ENCODE measurements around the gene PRKAR1B.

The PRKAR1B gene

GRCh38 chr7:566100-566499 lies 161.0 kb downstream of the PRKAR1B start:
- TF ChIP-seq GATA3 (IDR thresholded peaks at IDR 0.05; ENCODE audit: low read depth, low read length) (no peak), GATA2 (IDR thresholded peaks at IDR 0.05; ENCODE audit: low read depth, low read length) (no peak)

GRCh38 chr7:564176-564865 lies 162.8 kb downstream of the PRKAR1B start:
- no peak for TF ChIP-seq GATA3 (IDR thresholded peaks at IDR 0.05; ENCODE audit: low read depth, low read length)
- no peak for TF ChIP-seq GATA2 (IDR thresholded peaks at IDR 0.05; ENCODE audit: low read depth, low read length)

- TF ChIP-seq GATA3 (IDR thresholded peaks at IDR 0.05; ENCODE audit: low read depth, low read length) (no peak), GATA2 (IDR thresholded peaks at IDR 0.05; ENCODE audit: low read depth, low read length) (no peak)
Observed at GRCh38 chr7:563629-564170, 163.4 kb downstream of the PRKAR1B start.

- no peak for TF ChIP-seq GATA2 (IDR thresholded peaks at IDR 0.05; ENCODE audit: low read depth, low read length)
- TF ChIP-seq GATA3 (IDR thresholded peaks at IDR 0.05; ENCODE audit: low read depth, low read length), result no peak
Observed at GRCh38 chr7:562789-563628, 164.1 kb downstream of the PRKAR1B start.

- no peak for TF ChIP-seq GATA3 (IDR thresholded peaks at IDR 0.05; ENCODE audit: low read depth, low read length)
- no peak for TF ChIP-seq GATA2 (IDR thresholded peaks at IDR 0.05; ENCODE audit: low read depth, low read length)
Observed at GRCh38 chr7:562374-562675, 164.8 kb downstream of the PRKAR1B start.

GRCh38 chr7:561631-562373 lies 165.3 kb downstream of the PRKAR1B start:
- TF ChIP-seq GATA3 (IDR thresholded peaks at IDR 0.05; ENCODE audit: low read depth, low read length) (no peak), GATA2 (IDR thresholded peaks at IDR 0.05; ENCODE audit: low read depth, low read length) (no peak)

- TF ChIP-seq GATA3 (IDR thresholded peaks at IDR 0.05; ENCODE audit: low read depth, low read length) (no peak), GATA2 (IDR thresholded peaks at IDR 0.05; ENCODE audit: low read depth, low read length) (no peak)
Observed at GRCh38 chr7:560966-561630, 166.0 kb downstream of the PRKAR1B start.

- no peak for TF ChIP-seq GATA2 (IDR thresholded peaks at IDR 0.05; ENCODE audit: low read depth, low read length)
- TF ChIP-seq GATA3 (IDR thresholded peaks at IDR 0.05; ENCODE audit: low read depth, low read length), result no peak
Observed at GRCh38 chr7:559396-559705, 167.7 kb downstream of the PRKAR1B start.

GRCh38 chr7:557558-557881 lies 169.6 kb downstream of the PRKAR1B start:
- no peak for TF ChIP-seq GATA2 (IDR thresholded peaks at IDR 0.05; ENCODE audit: low read depth, low read length)
- TF ChIP-seq GATA3 (IDR thresholded peaks at IDR 0.05; ENCODE audit: low read depth, low read length), result no peak

- no peak for TF ChIP-seq GATA3 (IDR thresholded peaks at IDR 0.05; ENCODE audit: low read depth, low read length)
- no peak for TF ChIP-seq GATA2 (IDR thresholded peaks at IDR 0.05; ENCODE audit: low read depth, low read length)
Observed at GRCh38 chr7:556837-557557, 170.1 kb downstream of the PRKAR1B start.

- TF ChIP-seq GATA3 (IDR thresholded peaks at IDR 0.05; ENCODE audit: low read depth, low read length) (no peak), GATA2 (IDR thresholded peaks at IDR 0.05; ENCODE audit: low read depth, low read length) (no peak)
Observed at GRCh38 chr7:556291-556826, 170.7 kb downstream of the PRKAR1B start.

GRCh38 chr7:555551-556160 lies 171.4 kb downstream of the PRKAR1B start:
- TF ChIP-seq GATA3 (IDR thresholded peaks at IDR 0.05; ENCODE audit: low read depth, low read length), result no peak
- no peak for TF ChIP-seq GATA2 (IDR thresholded peaks at IDR 0.05; ENCODE audit: low read depth, low read length)

- no peak for TF ChIP-seq GATA3 (IDR thresholded peaks at IDR 0.05; ENCODE audit: low read depth, low read length)
- no peak for TF ChIP-seq GATA2 (IDR thresholded peaks at IDR 0.05; ENCODE audit: low read depth, low read length)
Observed at GRCh38 chr7:553636-554111, 173.4 kb downstream of the PRKAR1B start.

All from SH-SY5Y (cell line).